AG04449 (cell line): Measurements from ENCODE around the gene TGFBR3.

Source experiments
- CTCF ChIA-PET: fragments of 350-600 bp; formaldehyde crosslinking; extraction: SDS; loops from one replicate; lab custom pipeline; 2021; ENCODE audit warnings: antibody characterized with exemption; lab: Yijun Ruan, JAX
- POLR2A ChIA-PET: fragments of 400-600, 350-600 bp; formaldehyde crosslinking; extraction: SDS; loops from one replicate; lab custom pipeline; 2020; ENCODE audit warnings: antibody characterized with exemption, inconsistent platforms; lab: Yijun Ruan, JAX
- DNase-seq: peaks from one replicate; pipeline ENCODE4 v3.0.0-alpha.2; 2010; ENCODE audit warnings: low read depth, low spot score
- H3K4me3 ChIP-seq: 2 replicates; pipeline ENCODE4 v1.5.1; 2011; ENCODE audit warnings: low read depth, mild to moderate bottlenecking, control low read depth, low read length
- TF ChIP-seq, protein P1 (sequence below): IDR thresholded peaks from one replicate; pipeline ENCODE4 v1.5.1; 2011; ENCODE audit warnings: mild to moderate bottlenecking, moderate library complexity, low read length, control low read depth, inconsistent platforms; ENCODE audit not compliant: insufficient read depth; ENCODE audit errors: missing control alignments

The TGFBR3 gene

DNA sequence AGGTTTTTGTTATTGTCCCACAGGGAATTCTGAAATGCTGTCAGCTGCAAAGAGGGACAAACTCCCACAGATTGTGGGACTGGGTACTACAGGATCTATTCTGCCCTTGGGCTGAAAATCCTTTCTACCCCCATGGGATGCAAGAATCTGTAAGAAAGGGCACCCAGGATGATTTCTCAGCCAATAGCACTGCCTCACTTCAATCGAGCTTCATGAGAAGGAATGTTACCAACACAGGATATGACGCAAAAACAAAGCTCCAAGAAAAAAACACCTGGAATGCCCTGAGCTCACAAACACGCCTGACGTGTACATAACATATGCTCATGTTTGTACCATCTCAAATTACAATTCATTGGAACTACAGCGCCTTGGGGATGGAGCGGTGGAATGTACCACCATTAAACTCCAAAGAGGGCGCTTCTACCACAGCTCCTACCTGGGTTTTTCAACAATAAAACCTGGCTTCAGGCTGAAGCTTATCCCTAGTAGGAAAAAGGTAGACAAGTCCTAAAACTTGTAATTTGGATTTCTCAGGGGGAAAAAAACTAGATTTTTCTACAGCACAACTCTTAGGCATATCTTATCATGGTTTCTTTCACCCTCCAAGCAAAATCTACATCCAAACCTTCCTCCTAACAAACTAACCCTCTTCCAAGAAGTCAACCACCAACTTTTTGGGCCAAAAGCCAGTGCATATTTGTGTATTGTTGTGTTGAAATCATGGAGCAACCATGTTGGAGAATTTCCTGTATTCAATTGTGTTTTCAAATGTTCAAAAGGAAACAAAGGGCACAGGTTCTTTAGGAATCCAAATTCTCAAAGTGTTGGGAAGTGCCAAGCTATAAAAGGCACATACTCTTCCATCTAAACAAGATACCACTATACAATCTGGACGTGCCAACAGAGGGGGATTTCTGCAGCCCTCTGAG is 78.9 kb downstream of the TGFBR3 start:
- POLR2A ChIA-PET = no interaction called here
- no peak overlapping the region for H3K4me3 ChIP-seq
- CTCF ChIA-PET = interaction anchor here (0.9 to 1.9 kb wide), 7 partner anchors 9 to 294 kb away, joined by 3 to 9 read pairs (median 4); no protein-coding TSS in a partner anchor
- TF ChIP-seq, protein P1, sequence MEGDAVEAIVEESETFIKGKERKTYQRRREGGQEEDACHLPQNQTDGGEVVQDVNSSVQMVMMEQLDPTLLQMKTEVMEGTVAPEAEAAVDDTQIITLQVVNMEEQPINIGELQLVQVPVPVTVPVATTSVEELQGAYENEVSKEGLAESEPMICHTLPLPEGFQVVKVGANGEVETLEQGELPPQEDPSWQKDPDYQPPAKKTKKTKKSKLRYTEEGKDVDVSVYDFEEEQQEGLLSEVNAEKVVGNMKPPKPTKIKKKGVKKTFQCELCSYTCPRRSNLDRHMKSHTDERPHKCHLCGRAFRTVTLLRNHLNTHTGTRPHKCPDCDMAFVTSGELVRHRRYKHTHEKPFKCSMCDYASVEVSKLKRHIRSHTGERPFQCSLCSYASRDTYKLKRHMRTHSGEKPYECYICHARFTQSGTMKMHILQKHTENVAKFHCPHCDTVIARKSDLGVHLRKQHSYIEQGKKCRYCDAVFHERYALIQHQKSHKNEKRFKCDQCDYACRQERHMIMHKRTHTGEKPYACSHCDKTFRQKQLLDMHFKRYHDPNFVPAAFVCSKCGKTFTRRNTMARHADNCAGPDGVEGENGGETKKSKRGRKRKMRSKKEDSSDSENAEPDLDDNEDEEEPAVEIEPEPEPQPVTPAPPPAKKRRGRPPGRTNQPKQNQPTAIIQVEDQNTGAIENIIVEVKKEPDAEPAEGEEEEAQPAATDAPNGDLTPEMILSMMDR = no peak
- no peak for DNase-seq

DNA sequence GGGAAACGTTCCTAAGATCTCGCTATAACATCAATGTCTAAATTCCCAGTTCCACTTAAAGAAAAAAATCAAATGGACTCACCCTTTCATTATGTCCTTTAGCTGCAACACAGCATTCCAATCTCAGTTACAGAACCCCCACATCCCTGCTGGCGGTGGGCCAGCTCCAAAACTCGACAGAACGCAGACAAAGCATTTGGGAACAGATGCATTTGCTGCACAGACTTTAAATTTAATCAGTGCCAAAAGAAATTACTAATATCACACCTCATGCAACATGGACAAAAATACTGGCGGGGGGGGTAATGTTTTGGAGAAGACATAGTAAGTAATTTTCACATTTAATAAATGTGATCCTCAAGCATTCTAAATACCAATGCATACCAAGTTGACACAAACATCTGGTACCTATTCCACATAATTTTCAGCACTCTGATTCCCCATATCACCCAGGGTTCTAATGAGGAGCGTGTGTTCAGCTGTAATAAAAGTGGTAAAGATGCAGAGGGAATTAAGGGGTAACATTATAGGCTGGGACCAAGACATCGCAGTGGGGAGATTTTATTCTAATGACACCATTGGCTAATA is 79.7 kb downstream of the TGFBR3 start:
- no peak overlapping the region for H3K4me3 ChIP-seq
- TF ChIP-seq, protein P1 = no peak
- CTCF ChIA-PET = interaction anchor here (0.9 to 1.9 kb wide), 9 partner anchors 8 to 294 kb away, joined by 3 to 9 read pairs (median 4); no protein-coding TSS in a partner anchor
- POLR2A ChIA-PET = no interaction called here
- DNase-seq = no peak

DNA sequence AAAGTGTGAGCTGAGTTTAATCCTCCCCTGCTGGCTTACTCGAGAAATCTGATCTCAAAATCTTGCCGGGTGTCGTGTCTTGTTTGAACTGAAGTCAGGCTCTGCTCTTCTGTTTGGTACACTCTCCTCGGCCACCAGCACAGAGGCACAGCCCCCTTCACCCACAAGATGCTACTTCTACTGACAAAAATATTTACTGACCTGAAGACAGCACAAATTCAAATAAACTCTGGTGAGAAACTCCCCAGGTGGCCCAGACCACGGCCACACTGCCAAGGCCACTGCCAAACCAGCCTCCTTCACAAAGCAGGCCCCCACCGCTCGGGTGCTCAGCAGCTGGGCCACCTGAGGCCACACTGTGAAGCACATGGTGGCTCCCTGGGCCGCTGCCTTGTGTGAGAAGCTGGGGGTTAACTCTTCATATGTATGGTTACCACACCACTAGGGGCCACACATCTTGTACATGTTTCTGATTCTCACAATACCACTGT is 80.6 kb downstream of the TGFBR3 start:
- TF ChIP-seq, protein P1 = no peak
- H3K4me3 ChIP-seq = no peak overlapping the region
- POLR2A ChIA-PET = interaction anchor here (1.3 kb wide), 1 partner anchor 10 kb away, joined by 3 read pairs; no protein-coding TSS in a partner anchor
- no peak for DNase-seq
- CTCF ChIA-PET = interaction anchor here (0.7 to 1.8 kb wide), 7 partner anchors 8 to 293 kb away, joined by 3 to 9 read pairs (median 4); no protein-coding TSS in a partner anchor

DNA sequence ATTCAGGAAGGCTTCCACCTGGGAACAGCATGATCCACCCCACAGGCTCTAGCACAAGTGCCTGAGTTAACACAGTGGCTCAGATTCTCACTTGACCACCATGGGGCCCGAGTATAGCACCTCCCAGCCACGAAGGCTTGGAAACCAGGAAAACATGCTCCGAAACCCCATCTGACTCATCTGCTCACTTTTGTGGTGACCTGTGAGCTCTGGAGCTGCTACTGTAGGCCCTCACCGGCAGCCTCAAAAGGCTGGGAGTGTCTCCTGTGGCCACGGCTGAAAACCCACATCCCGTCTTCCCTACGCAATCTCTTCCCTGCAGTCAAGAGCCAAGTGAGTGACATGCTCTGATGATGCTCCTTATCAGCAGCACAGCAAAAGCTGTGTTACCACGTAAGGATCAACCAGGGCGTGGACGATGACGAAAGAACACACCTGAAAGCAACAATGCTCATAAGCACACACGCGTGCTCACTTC is 81.4 kb downstream of the TGFBR3 start:
- POLR2A ChIA-PET = interaction anchor here (1.3 kb wide), 1 partner anchor 9 kb away, joined by 3 read pairs; no protein-coding TSS in a partner anchor
- TF ChIP-seq, protein P1 = no peak
- no peak overlapping the region for H3K4me3 ChIP-seq
- no peak for DNase-seq
- CTCF ChIA-PET = interaction anchor here (1.5 to 1.7 kb wide), 2 partner anchors 15 to 80 kb away, joined by 4 to 5 read pairs; no protein-coding TSS in a partner anchor

DNA sequence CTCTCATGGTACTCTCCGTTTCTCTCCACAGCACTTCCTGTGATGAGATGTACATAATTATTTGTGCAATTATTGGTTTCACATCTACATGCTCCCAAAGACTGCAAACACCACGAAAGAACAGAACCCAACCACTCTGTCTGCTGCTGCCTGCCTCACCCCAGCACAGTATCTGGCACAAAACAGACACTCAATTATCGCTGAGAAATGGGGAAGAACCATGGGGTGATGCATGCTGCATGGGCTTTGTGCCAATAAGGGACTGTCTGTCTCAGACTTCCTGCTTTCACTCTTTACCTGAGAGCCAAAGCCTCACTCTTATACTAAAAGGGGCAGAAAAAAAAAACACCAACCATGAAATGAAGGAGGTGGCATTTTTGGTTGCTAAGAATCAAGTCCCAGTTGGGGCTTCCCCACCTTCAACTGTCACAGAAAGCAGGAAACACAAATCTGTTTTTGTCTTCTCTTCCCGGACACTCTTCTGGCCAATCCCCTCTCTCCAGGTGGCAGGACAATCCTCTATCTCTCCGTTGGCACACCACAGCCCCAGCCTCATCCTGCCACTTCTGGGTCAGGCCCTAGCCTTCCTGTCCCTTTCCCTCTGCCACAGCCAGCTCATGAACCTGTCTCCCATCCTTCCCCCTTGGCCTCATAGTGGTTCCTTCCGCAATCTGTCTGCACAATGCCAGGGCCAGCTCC is 82.0 kb downstream of the TGFBR3 start:
- ChIA-PET CTCF (no interaction called here), POLR2A (interaction anchor here (1.3 kb wide), 1 partner anchor 9 kb away, joined by 3 read pairs; no protein-coding TSS in a partner anchor)
- TF ChIP-seq, protein P1 = no peak
- no peak overlapping the region for H3K4me3 ChIP-seq
- DNase-seq = no peak
